OCI-LY3 (cell line): ENCODE results near the gene CLSTN1.

ENCODE experiments used
- H2AFZ ChIP-seq: fragments of 200-600, 300-600 bp; shearing (Covaris generic); 2 replicates; pipeline ENCODE4 v1.6.0; 2014; ENCODE audit warnings: antibody characterized with exemption, low read depth, low read length
- H3K27ac ChIP-seq: fragments of 200-600, 300-600 bp; sonication (generic); 2 replicates; pipeline ENCODE4 v1.5.1; 2014; ENCODE audit warnings: mild to moderate bottlenecking, low read length, moderate library complexity, mixed read lengths
- H3K27me3 ChIP-seq: fragments of 200-600, 300-600 bp; sonication (generic); 2 replicates; pipeline ENCODE4 v1.6.1; 2014; ENCODE audit warnings: low read depth, low read length, mixed read lengths
- H3K36me3 ChIP-seq: fragments of 200-600, 300-600 bp; sonication (generic); replicated peaks from 2 replicates; pipeline ENCODE3; 2014; ENCODE audit warnings: low read depth, low read length, mixed read lengths
- H3K4me1 ChIP-seq: fragments of 300-600, 200-600 bp; sonication (generic); 2 replicates; pipeline ENCODE4 v1.6.1; 2014; ENCODE audit warnings: low read length, mixed read lengths
- H3K4me2 ChIP-seq: fragments of 200-600, 300-600 bp; sonication (generic); 2 replicates; pipeline ENCODE4 v1.6.1; 2014; ENCODE audit warnings: low read length, mixed read lengths
- H3K4me3 ChIP-seq: fragments of 300-600, 200-600 bp; sonication (generic); 2 replicates; pipeline ENCODE4 v1.5.1; 2014; ENCODE audit warnings: antibody characterized with exemption, mild to moderate bottlenecking, low read length, moderate library complexity
- H3K79me2 ChIP-seq: fragments of 300-600, 200-600 bp; shearing (Covaris generic); 2 replicates; pipeline ENCODE4 v1.6.1; 2014; ENCODE audit warnings: mild to moderate bottlenecking, low read length, mixed read lengths
- H3K9ac ChIP-seq: fragments of 300-600, 200-600 bp; shearing (Covaris generic); 2 replicates; pipeline ENCODE4 v1.6.0; 2014; ENCODE audit warnings: mild to moderate bottlenecking, low read length, moderate library complexity
- H3K9me3 ChIP-seq: fragments of 200-600, 300-600 bp; shearing (Covaris generic); 2 replicates; pipeline ENCODE4 v1.6.1; 2014; ENCODE audit warnings: low read length, mixed read lengths; ENCODE audit not compliant: insufficient read depth
- H4K20me1 ChIP-seq: fragments of 200-600, 300-600 bp; sonication (generic); 2 replicates; pipeline ENCODE4 v1.6.1; 2016; ENCODE audit warnings: low read length, mixed read lengths; ENCODE audit not compliant: insufficient read depth
- CTCF ChIP-seq: fragments of 200-600, 300-600 bp; sonication (generic); IDR thresholded peaks from 2 replicates; pipeline ENCODE4 v1.5.1; 2014; ENCODE audit warnings: antibody characterized with exemption, low read length, low read depth
- EZH2phosphoT487 ChIP-seq: fragments of 200-600 bp; shearing (Covaris generic); IDR thresholded peaks from 2 replicates; pipeline ENCODE4 v1.6.1; 2018; ENCODE audit warnings: antibody characterized with exemption, mixed run types, low read depth

The CLSTN1 gene

DNA sequence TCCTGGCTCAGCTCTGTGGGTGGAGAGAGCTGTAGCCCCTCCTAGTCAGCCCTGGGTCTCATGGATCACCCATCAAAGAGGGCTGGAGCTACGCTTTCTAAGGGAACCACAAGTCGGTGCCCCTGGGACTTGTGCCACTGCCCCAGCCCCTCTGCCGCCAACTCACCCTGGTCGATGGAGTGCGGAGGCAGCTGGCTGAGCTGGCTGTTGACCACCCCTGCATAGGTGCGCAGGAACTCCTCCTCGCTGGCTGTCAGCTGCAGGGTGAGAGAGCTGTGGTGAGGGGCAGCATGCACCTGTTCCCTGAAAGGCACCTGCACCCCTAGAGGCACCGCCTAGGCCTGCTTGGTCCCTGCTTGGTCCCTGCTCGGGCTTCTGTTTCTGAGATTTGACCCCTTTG is 47.3 kb upstream of the CLSTN1 start:
- Histone ChIP-seq H3K27ac (no peak overlapping the region), H3K4me1 (no peaks in the 10 kb centered on the region), H3K9ac (no peak overlapping the region), H3K27me3 (no peaks in the 10 kb centered on the region), H3K36me3 (no peaks in the 10 kb centered on the region), H4K20me1 (no peaks in the 10 kb centered on the region), H3K4me2 (no peak overlapping the region), H3K9me3 (no peaks in the 10 kb centered on the region), H3K4me3 (no peak overlapping the region), H3K79me2 (no peaks in the 10 kb centered on the region), H2AFZ (no peak overlapping the region)
- TF ChIP-seq CTCF: no peak
- no peak for TF ChIP-seq EZH2phosphoT487

DNA sequence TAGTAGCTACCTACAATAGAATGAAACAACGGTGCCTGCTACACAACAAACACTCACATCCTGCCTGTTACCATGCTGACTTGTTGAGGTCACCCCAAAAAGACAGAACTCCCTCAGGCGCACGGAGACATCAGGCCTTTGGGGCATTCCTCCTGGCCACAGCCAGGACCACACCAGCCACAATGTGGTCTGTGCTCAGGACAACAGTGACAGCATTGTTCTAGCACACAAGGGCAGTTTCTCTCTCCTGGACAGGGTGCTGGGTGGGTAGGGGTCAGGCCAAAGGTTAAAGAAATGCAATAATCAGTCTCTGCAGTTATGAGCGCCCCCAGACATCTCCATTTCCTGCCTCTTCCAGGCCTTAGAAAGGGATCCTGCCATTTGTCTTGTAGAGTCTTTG is 46.8 kb upstream of the CLSTN1 start:
- no peak overlapping the region for H3K4me2 ChIP-seq
- no peaks in the 10 kb centered on the region for H3K27me3 ChIP-seq
- no peaks in the 10 kb centered on the region for H3K4me1 ChIP-seq
- no peaks in the 10 kb centered on the region for H3K36me3 ChIP-seq
- no peaks in the 10 kb centered on the region for H3K9me3 ChIP-seq
- no peaks in the 10 kb centered on the region for H3K79me2 ChIP-seq
- H3K4me3 ChIP-seq: no peak overlapping the region
- H4K20me1 ChIP-seq: no peaks in the 10 kb centered on the region
- TF ChIP-seq CTCF (no peak), EZH2phosphoT487 (no peak)
- H3K9ac ChIP-seq: no peak overlapping the region
- H2AFZ ChIP-seq: no peak overlapping the region
- no peak overlapping the region for H3K27ac ChIP-seq

- no peaks in the 10 kb centered on the region for H4K20me1 ChIP-seq
- no peak overlapping the region for H3K27ac ChIP-seq
- no peak overlapping the region for H3K4me3 ChIP-seq
- no peaks in the 10 kb centered on the region for H3K79me2 ChIP-seq
- no peaks in the 10 kb centered on the region for H3K4me1 ChIP-seq
- H3K9ac ChIP-seq: no peak overlapping the region
- no peaks in the 10 kb centered on the region for H3K9me3 ChIP-seq
- TF ChIP-seq EZH2phosphoT487 (no peak), CTCF (no peak)
- H3K4me2 ChIP-seq: no peak overlapping the region
- H3K36me3 ChIP-seq: no peaks in the 10 kb centered on the region
- no peak overlapping the region for H2AFZ ChIP-seq
- H3K27me3 ChIP-seq: no peaks in the 10 kb centered on the region
Observed at GRCh38 chr1:9869831-9870251, 46.1 kb upstream of the CLSTN1 start.

- H4K20me1 ChIP-seq: no peaks in the 10 kb centered on the region
- no peak overlapping the region for H3K4me2 ChIP-seq
- H3K27ac ChIP-seq: no peak overlapping the region
- no peak overlapping the region for H3K9ac ChIP-seq
- no peaks in the 10 kb centered on the region for H3K27me3 ChIP-seq
- H3K9me3 ChIP-seq: no peaks in the 10 kb centered on the region
- H3K4me3 ChIP-seq: no peak overlapping the region
- H2AFZ ChIP-seq: no peak overlapping the region
- no peak for TF ChIP-seq EZH2phosphoT487
- no peak for TF ChIP-seq CTCF
- H3K4me1 ChIP-seq: no peaks in the 10 kb centered on the region; the same call in 1 of the 2 replicates
- no peaks in the 10 kb centered on the region for H3K79me2 ChIP-seq
- no peaks in the 10 kb centered on the region for H3K36me3 ChIP-seq
Observed at GRCh38 chr1:9868244-9868590, 44.5 kb upstream of the CLSTN1 start.
